DOHH2 (cell line): ENCODE results near the gene XIRP2.

ENCODE experiments used
- H3F3A ChIP-seq: fragments of 200-600 bp; sonication (generic), shearing (Covaris generic); 2 replicates; pipeline ENCODE4 v1.6.0; 2016; ENCODE audit warnings: antibody characterized with exemption, mild to moderate bottlenecking; ENCODE audit not compliant: control insufficient read depth, insufficient read depth
- H3K27ac ChIP-seq: fragments of 200-600 bp; sonication (generic); 2 replicates; pipeline ENCODE4 v1.5.1; 2014; ENCODE audit warnings: low read depth, mild to moderate bottlenecking, low read length, moderate library complexity
- H3K27me3 ChIP-seq: fragments of 200-600 bp; sonication (generic); 2 replicates; pipeline ENCODE4 v1.6.1; 2014; ENCODE audit warnings: mild to moderate bottlenecking, low read length, mixed read lengths; ENCODE audit not compliant: control insufficient read depth
- H3K36me3 ChIP-seq: fragments of 200-600 bp; sonication (generic); 2 replicates; pipeline ENCODE4 v1.6.1; 2014; ENCODE audit warnings: mild to moderate bottlenecking, low read length, moderate library complexity, mixed read lengths; ENCODE audit not compliant: control insufficient read depth
- H3K4me1 ChIP-seq: fragments of 200-600 bp; sonication (generic); 2 replicates; pipeline ENCODE4 v1.6.1; 2014; ENCODE audit warnings: mild to moderate bottlenecking, low read length, mixed read lengths; ENCODE audit not compliant: control insufficient read depth
- H3K4me2 ChIP-seq: fragments of 200-600 bp; sonication (generic); 2 replicates; pipeline ENCODE4 v1.6.0; 2014; ENCODE audit warnings: mild to moderate bottlenecking, low read length, moderate library complexity
- H3K4me3 ChIP-seq: fragments of 200-600 bp; sonication (generic); 2 replicates; pipeline ENCODE4 v1.5.1; 2014; ENCODE audit warnings: mild to moderate bottlenecking, low read length, mixed read lengths
- H3K79me2 ChIP-seq: fragments of 200-600 bp; sonication (generic); 2 replicates; pipeline ENCODE4 v1.6.1; 2014; ENCODE audit warnings: mild to moderate bottlenecking, low read length, mixed read lengths; ENCODE audit not compliant: control insufficient read depth
- H3K9me2 ChIP-seq: fragments of 200-600 bp; sonication (generic); replicated peaks from 2 replicates; pipeline ENCODE4 v1.6.1; 2014; ENCODE audit warnings: mild to moderate bottlenecking, low read length, mixed read lengths; ENCODE audit not compliant: control insufficient read depth
- H3K9me3 ChIP-seq: fragments of 200-600 bp; sonication (generic); 2 replicates; pipeline ENCODE4 v1.6.1; 2014; ENCODE audit warnings: antibody characterized with exemption, low read length, mixed read lengths; ENCODE audit not compliant: control insufficient read depth, insufficient read depth
- H4K20me1 ChIP-seq: fragments of 200-600 bp; sonication (generic); 2 replicates; pipeline ENCODE4 v1.6.0; 2014; ENCODE audit warnings: low read depth, mild to moderate bottlenecking, antibody characterized with exemption, low read length, moderate library complexity; ENCODE audit not compliant: control insufficient read depth, insufficient read depth
- CTCF ChIP-seq: fragments of 200-600 bp; sonication (generic); IDR thresholded peaks from one replicate; pipeline ENCODE4 v1.5.1; 2014; ENCODE audit warnings: antibody characterized with exemption, mild to moderate bottlenecking, low read depth, low read length; ENCODE audit not compliant: poor library complexity, severe bottlenecking
- EZH2phosphoT487 ChIP-seq: fragments of 200-600 bp; sonication (generic); IDR thresholded peaks from 2 replicates; pipeline ENCODE4 v1.6.1; 2017; ENCODE audit warnings: borderline replicate concordance, mild to moderate bottlenecking, antibody characterized with exemption, low read length, moderate library complexity, mixed read lengths

Gene XIRP2

GRCh38 chr2:167181688-167182087 lies 293.4 kb downstream of the XIRP2 start:
- H3F3A ChIP-seq = no peaks in the 10 kb centered on the region
- H3K79me2 ChIP-seq = no peaks in the 10 kb centered on the region
- no peaks in the 10 kb centered on the region for H3K9me3 ChIP-seq
- H4K20me1 ChIP-seq = no peaks in the 10 kb centered on the region
- H3K4me1 ChIP-seq = no peaks in the 10 kb centered on the region
- TF ChIP-seq CTCF (no peak), EZH2phosphoT487 (no peak)
- no peak overlapping the region for H3K4me2 ChIP-seq
- no peaks in the 10 kb centered on the region for H3K9me2 ChIP-seq
- no peak overlapping the region for H3K4me3 ChIP-seq
- no peak overlapping the region for H3K27ac ChIP-seq
- no peaks in the 10 kb centered on the region for H3K27me3 ChIP-seq
- H3K36me3 ChIP-seq = no peaks in the 10 kb centered on the region

GRCh38 chr2:167182403-167182802 lies 294.1 kb downstream of the XIRP2 start:
- no peak overlapping the region for H3K27ac ChIP-seq
- H3K4me2 ChIP-seq = no peak overlapping the region
- TF ChIP-seq CTCF (no peak), EZH2phosphoT487 (no peak)

GRCh38 chr2:167183931-167184330 lies 295.7 kb downstream of the XIRP2 start:
- Histone ChIP-seq H3K79me2 (no peaks in the 10 kb centered on the region), H3K4me1 (no peaks in the 10 kb centered on the region), H3K27ac (no peak overlapping the region), H3K4me2 (no peak overlapping the region), H3F3A (no peaks in the 10 kb centered on the region), H3K27me3 (no peaks in the 10 kb centered on the region), H3K36me3 (no peaks in the 10 kb centered on the region), H3K4me3 (no peak overlapping the region), H4K20me1 (no peaks in the 10 kb centered on the region), H3K9me2 (no peaks in the 10 kb centered on the region), H3K9me3 (no peaks in the 10 kb centered on the region)
- TF ChIP-seq EZH2phosphoT487 (no peak), CTCF (no peak)

More at GRCh38 chr2:167182403-167182802, 294.1 kb downstream of the XIRP2 start:
- Histone ChIP-seq H3K4me3 (no peak overlapping the region), H3K9me2 (no peaks in the 10 kb centered on the region), H3K36me3 (no peaks in the 10 kb centered on the region), H3K79me2 (no peaks in the 10 kb centered on the region), H4K20me1 (no peaks in the 10 kb centered on the region), H3K9me3 (no peaks in the 10 kb centered on the region), H3K4me1 (no peaks in the 10 kb centered on the region), H3K27me3 (no peaks in the 10 kb centered on the region), H3F3A (no peaks in the 10 kb centered on the region)

GRCh38 chr2:167186465-167186864 lies 298.2 kb downstream of the XIRP2 start:
- H3K27me3 ChIP-seq = no peaks in the 10 kb centered on the region
- no peaks in the 10 kb centered on the region for H3K36me3 ChIP-seq
- no peak overlapping the region for H3K27ac ChIP-seq
- H4K20me1 ChIP-seq = no peaks in the 10 kb centered on the region
- H3K4me2 ChIP-seq = no peak overlapping the region
- no peaks in the 10 kb centered on the region for H3K79me2 ChIP-seq
- no peaks in the 10 kb centered on the region for H3F3A ChIP-seq
- H3K4me1 ChIP-seq = no peaks in the 10 kb centered on the region
- no peaks in the 10 kb centered on the region for H3K9me3 ChIP-seq
- no peaks in the 10 kb centered on the region for H3K9me2 ChIP-seq
- no peak overlapping the region for H3K4me3 ChIP-seq
- TF ChIP-seq EZH2phosphoT487 (no peak), CTCF (no peak)
